ENCODE data around the gene TNRC18.
A peak's percentile ranks its signal among the peaks of the same experiment; 100 is the strongest.

The TNRC18 gene

DNA sequence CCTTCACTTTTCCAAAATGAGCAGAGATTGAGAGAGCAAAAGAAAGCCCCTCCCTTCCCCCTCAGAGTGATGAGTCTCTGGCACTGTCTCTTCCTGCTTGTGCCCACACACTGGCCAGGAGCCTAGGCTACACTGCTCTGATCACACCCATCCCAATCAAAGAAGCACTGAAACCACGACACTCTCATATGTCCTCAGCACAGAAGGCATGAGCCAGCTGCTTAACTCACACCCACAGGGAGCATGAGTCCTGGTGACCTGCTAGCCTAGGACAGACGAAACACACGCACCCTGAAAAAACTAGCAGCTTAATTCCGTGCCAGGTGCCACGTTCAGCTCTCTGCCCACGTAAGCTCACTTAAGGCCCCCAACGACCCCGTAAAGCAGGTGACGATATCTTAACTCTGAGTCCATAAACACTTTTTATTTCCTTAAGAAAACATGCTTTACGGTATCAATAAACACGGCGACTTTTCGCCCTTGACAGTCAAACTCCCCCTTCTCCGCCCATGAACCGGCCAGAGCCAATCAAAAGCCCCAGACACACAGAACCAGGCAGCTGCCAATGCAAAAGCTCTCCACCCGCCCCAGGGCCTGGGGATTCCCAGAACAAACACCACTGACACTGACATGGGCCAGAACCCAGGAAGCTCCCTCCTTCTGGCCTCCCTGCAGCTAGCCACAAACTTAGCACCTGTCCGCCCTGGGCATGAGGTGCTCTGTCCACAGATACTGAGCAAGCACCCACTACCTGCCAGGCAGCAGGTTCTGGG lies 69.0 kb downstream of the TNRC18 start:
- Histone ChIP-seq H3K79me1 (ENCODE audit: low read length) (peaks cover 2% of the 10 kb centered on the region), H3K79me2 (ENCODE audit: control insufficient read depth, insufficient read depth, low read length, poor library complexity) (no peaks in the 10 kb centered on the region), H2BK12ac (ENCODE audit: low read length) (no peak overlapping the region), H4K91ac (ENCODE audit: low read depth, low read length) (no peak overlapping the region), H3K23ac (ENCODE audit: low read length) (no peak overlapping the region), H3K14ac (ENCODE audit: low read length) (no peak overlapping the region), H2AFZ (ENCODE audit: insufficient read depth, low read length, poor library complexity) (no peak overlapping the region), H4K12ac (ENCODE audit: low read depth, low read length) (no peak overlapping the region), H3K4ac (ENCODE audit: low read depth, low read length) (peak overlapping the region; percentile 0), H3K9me3 (ENCODE audit: insufficient read depth, low read depth, low read length) (peaks cover 3% of the 10 kb centered on the region), H3K9ac (ENCODE audit: low read length) (no peak overlapping the region), H2BK5ac (ENCODE audit: low read depth, low read length, poor library complexity) (no peak overlapping the region), H3K18ac (ENCODE audit: low read length) (no peak overlapping the region), H2AK5ac (ENCODE audit: low read length) (no peak overlapping the region), H4K8ac (ENCODE audit: low read depth, low read length) (no peak overlapping the region), H3K4me1 (ENCODE audit: control insufficient read depth in 1 of 2, insufficient read depth in 2 of 2, low read length in 2 of 2) (peaks cover 27 to 31% of the 10 kb centered on the region in 2 experiments), H3K4me2 (ENCODE audit: low read length) (peak overlapping the region; percentile 58), H3K27me3 (ENCODE audit: insufficient read depth, low read length) (no peaks in the 10 kb centered on the region), H3K4me3 (ENCODE audit: low read depth, low read length) (no peak overlapping the region), H3K36me3 (ENCODE audit: control insufficient read depth in 1 of 2, insufficient read depth in 2 of 2, low read length in 2 of 2) (peaks cover 33 to 50% of the 10 kb centered on the region in 2 experiments), H3K27ac (ENCODE audit: low read depth, low read length) (no peak overlapping the region), H2BK120ac (ENCODE audit: insufficient read depth, low read length, poor library complexity) (no peak overlapping the region)
- no peak for DNase-seq
- no CpG with 5 or more reads among the region's 17 CpGs for WGBS (ENCODE audit: extremely low coverage, insufficient coverage, insufficient read length)

DNA sequence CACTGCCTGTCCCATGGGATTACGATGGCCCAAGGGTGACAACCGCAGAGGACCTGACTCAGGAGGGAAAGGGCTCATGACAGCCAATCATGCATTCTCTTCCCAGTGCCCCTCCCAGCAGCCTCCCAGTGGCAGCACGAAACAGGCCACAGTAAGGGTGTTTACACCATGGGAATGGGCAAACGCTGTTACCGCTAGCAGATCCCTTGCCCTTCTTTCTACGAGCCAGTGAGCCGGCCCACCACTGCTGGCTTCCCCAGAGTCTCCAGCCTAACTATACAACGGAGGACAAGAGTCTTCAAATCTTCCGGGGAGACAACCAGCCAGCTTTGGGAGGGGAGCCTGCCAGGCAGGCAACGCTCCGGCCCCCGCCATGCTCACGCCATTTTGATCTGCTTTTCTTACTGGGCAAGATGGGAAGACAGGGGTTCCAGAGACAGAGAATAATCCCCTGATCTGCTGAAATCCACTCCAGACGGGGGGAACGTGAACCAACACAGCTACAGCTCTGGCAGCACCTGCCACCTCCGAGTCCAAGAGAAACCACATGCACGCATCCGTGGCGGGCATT lies 71.1 kb downstream of the TNRC18 start:
- H2BK120ac ChIP-seq (ENCODE audit: insufficient read depth, low read length, poor library complexity), result no peak overlapping the region
- H3K27ac ChIP-seq (ENCODE audit: low read depth, low read length), result no peak overlapping the region
- H3K27me3 ChIP-seq (ENCODE audit: insufficient read depth, low read length), result no peaks in the 10 kb centered on the region
- H2AFZ ChIP-seq (ENCODE audit: insufficient read depth, low read length, poor library complexity), result no peak overlapping the region
- peaks cover 2% of the 10 kb centered on the region for H3K79me1 ChIP-seq (ENCODE audit: low read length)
- H3K4ac ChIP-seq (ENCODE audit: low read depth, low read length), result no peak overlapping the region
- no peak overlapping the region for H4K91ac ChIP-seq (ENCODE audit: low read depth, low read length)
- H2BK12ac ChIP-seq (ENCODE audit: low read length), result no peak overlapping the region
- no CpG with 5 or more reads among the region's 19 CpGs for WGBS (ENCODE audit: extremely low coverage, insufficient coverage, insufficient read length)
- peak overlapping the region; percentile 34 for H3K18ac ChIP-seq (ENCODE audit: low read length)
- H2AK5ac ChIP-seq (ENCODE audit: low read length), result no peak overlapping the region
- no peaks in the 10 kb centered on the region for H3K79me2 ChIP-seq (ENCODE audit: control insufficient read depth, insufficient read depth, low read length, poor library complexity)
- peaks cover 30 to 41% of the 10 kb centered on the region in 2 experiments for H3K36me3 ChIP-seq (ENCODE audit: control insufficient read depth in 1 of 2, insufficient read depth in 2 of 2, low read length in 2 of 2)
- no peak overlapping the region for H3K23ac ChIP-seq (ENCODE audit: low read length)
- peaks cover 28 to 32% of the 10 kb centered on the region in 2 experiments for H3K4me1 ChIP-seq (ENCODE audit: control insufficient read depth in 1 of 2, insufficient read depth in 2 of 2, low read length in 2 of 2)
- no peak overlapping the region for H3K14ac ChIP-seq (ENCODE audit: low read length)
- H2BK5ac ChIP-seq (ENCODE audit: low read depth, low read length, poor library complexity), result no peak overlapping the region
- DNase-seq, result no peak
- no peak overlapping the region for H3K4me2 ChIP-seq (ENCODE audit: low read length)
- H3K9ac ChIP-seq (ENCODE audit: low read length), result no peak overlapping the region
- H4K12ac ChIP-seq (ENCODE audit: low read depth, low read length), result no peak overlapping the region
- H3K9me3 ChIP-seq (ENCODE audit: insufficient read depth, low read depth, low read length), result peaks cover 3% of the 10 kb centered on the region
- no peak overlapping the region for H3K4me3 ChIP-seq (ENCODE audit: low read depth, low read length)
- H4K8ac ChIP-seq (ENCODE audit: low read depth, low read length), result no peak overlapping the region

DNA sequence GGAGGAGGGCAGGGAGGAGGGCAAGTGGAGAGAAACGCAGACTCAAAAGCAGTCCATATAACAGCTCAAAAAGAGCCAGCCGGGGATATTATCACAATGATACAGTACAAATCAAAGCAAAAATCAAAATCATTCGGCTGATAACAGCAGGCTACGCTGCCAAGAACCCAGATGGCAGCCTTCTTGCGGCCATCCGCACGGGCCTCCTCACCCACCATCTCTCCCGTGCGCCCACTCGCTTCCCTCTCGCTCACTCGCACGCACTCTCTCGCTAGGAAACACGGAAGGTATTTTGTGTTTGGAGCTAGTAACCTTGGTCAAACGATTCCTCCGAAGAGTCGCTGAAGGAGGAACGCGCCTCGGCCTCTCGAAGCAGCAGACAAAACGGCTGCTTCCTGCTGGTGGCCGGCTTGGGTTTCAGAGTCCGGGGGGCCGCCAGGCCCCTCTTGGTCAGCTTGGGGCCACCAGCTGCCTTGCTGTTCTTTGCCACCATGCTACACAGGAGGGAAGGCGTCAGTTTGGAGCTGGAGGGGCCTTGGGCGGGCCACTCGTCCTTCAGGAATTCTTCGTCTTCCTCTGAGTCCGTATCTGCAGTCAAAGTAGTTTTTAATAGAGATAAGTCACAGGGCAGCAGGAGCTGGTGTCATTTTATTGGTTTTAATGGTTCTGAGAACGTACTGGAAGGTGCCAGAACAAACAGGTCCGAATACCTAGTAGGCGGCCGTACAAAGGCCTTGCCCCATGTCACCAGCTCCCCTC lies 71.9 kb downstream of the TNRC18 start:
- peaks cover 25 to 37% of the 10 kb centered on the region in 2 experiments for H3K36me3 ChIP-seq (ENCODE audit: control insufficient read depth in 1 of 2, insufficient read depth in 2 of 2, low read length in 2 of 2)
- no peak for DNase-seq
- H3K79me2 ChIP-seq (ENCODE audit: control insufficient read depth, insufficient read depth, low read length, poor library complexity), result no peaks in the 10 kb centered on the region
- no peak overlapping the region for H2BK5ac ChIP-seq (ENCODE audit: low read depth, low read length, poor library complexity)
- no peak overlapping the region for H3K27ac ChIP-seq (ENCODE audit: low read depth, low read length)
- no CpG with 5 or more reads among the region's 35 CpGs for WGBS (ENCODE audit: extremely low coverage, insufficient coverage, insufficient read length)
- H3K27me3 ChIP-seq (ENCODE audit: insufficient read depth, low read length), result no peaks in the 10 kb centered on the region
- no peak overlapping the region for H2BK12ac ChIP-seq (ENCODE audit: low read length)
- H4K91ac ChIP-seq (ENCODE audit: low read depth, low read length), result no peak overlapping the region
- no peak overlapping the region for H3K9ac ChIP-seq (ENCODE audit: low read length)
- no peak overlapping the region for H3K4ac ChIP-seq (ENCODE audit: low read depth, low read length)
- H3K18ac ChIP-seq (ENCODE audit: low read length), result no peak overlapping the region
- H3K4me1 ChIP-seq (ENCODE audit: control insufficient read depth in 1 of 2, insufficient read depth in 2 of 2, low read length in 2 of 2), result peaks cover 28 to 32% of the 10 kb centered on the region in 2 experiments
- H3K79me1 ChIP-seq (ENCODE audit: low read length), result peaks cover 2% of the 10 kb centered on the region
- H4K8ac ChIP-seq (ENCODE audit: low read depth, low read length), result no peak overlapping the region
- H3K4me3 ChIP-seq (ENCODE audit: low read depth, low read length), result no peak overlapping the region
- H3K9me3 ChIP-seq (ENCODE audit: insufficient read depth, low read depth, low read length), result peaks cover 3% of the 10 kb centered on the region
- no peak overlapping the region for H3K23ac ChIP-seq (ENCODE audit: low read length)
- no peak overlapping the region for H3K14ac ChIP-seq (ENCODE audit: low read length)
- H2AK5ac ChIP-seq (ENCODE audit: low read length), result no peak overlapping the region
- H4K12ac ChIP-seq (ENCODE audit: low read depth, low read length), result no peak overlapping the region
- no peak overlapping the region for H2BK120ac ChIP-seq (ENCODE audit: insufficient read depth, low read length, poor library complexity)
- no peak overlapping the region for H2AFZ ChIP-seq (ENCODE audit: insufficient read depth, low read length, poor library complexity)
- H3K4me2 ChIP-seq (ENCODE audit: low read length), result no peak overlapping the region

DNA sequence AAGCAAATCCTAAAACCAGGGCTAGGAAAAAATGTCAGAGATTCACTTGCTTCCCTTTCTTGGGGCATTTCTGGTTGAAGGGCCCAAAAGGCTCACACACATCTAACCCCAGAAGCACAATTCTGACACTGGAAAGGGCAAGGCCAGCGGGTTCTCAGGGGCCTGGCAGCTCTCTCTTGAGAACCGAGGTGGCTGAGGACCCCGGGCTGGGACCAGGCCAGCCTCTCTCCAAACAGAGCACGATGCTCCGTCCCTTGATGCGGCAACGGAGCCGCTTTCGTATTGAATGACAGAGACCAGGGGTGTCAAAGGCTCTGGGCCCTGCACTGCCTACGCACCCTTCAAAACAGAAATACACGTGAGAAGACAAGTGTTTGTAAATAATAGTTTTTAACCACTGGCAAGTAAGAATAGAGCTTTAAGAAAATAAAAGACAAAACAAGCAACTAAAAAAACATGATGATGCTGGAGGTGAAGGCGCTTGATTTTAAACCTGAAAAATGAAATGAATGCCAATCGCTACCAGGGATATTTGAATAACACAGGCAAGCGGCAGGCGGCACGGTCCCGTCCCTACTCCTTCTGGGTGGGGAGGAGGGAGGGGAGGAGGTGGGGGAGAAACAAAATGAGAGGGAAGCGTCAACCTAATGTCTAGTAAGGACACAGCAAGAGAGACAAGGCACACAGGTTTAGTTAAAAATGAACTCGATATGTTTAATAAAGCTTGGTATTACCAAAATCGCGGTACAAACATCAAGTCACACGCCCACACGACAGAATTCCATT lies 72.8 kb downstream of the TNRC18 start:
- H3K27ac ChIP-seq (ENCODE audit: low read depth, low read length), result no peak overlapping the region
- DNase-seq, result no peak
- H3K79me2 ChIP-seq (ENCODE audit: control insufficient read depth, insufficient read depth, low read length, poor library complexity), result no peaks in the 10 kb centered on the region
- no peak overlapping the region for H4K91ac ChIP-seq (ENCODE audit: low read depth, low read length)
- H3K14ac ChIP-seq (ENCODE audit: low read length), result no peak overlapping the region
- no peak overlapping the region for H3K18ac ChIP-seq (ENCODE audit: low read length)
- H3K4me2 ChIP-seq (ENCODE audit: low read length), result no peak overlapping the region
- no peak overlapping the region for H3K9ac ChIP-seq (ENCODE audit: low read length)
- no peak overlapping the region for H3K23ac ChIP-seq (ENCODE audit: low read length)
- no peak overlapping the region for H2BK120ac ChIP-seq (ENCODE audit: insufficient read depth, low read length, poor library complexity)
- H2BK5ac ChIP-seq (ENCODE audit: low read depth, low read length, poor library complexity), result no peak overlapping the region
- no peak overlapping the region for H4K8ac ChIP-seq (ENCODE audit: low read depth, low read length)
- H3K36me3 ChIP-seq (ENCODE audit: control insufficient read depth in 1 of 2, insufficient read depth in 2 of 2, low read length in 2 of 2), result peaks cover 20 to 34% of the 10 kb centered on the region in 2 experiments
- peaks cover 2% of the 10 kb centered on the region for H3K79me1 ChIP-seq (ENCODE audit: low read length)
- H3K4me1 ChIP-seq (ENCODE audit: control insufficient read depth in 1 of 2, insufficient read depth in 2 of 2, low read length in 2 of 2), result peaks cover 28 to 32% of the 10 kb centered on the region in 2 experiments
- no peak overlapping the region for H3K4ac ChIP-seq (ENCODE audit: low read depth, low read length)
- H2AK5ac ChIP-seq (ENCODE audit: low read length), result no peak overlapping the region
- no peak overlapping the region for H4K12ac ChIP-seq (ENCODE audit: low read depth, low read length)
- no peak overlapping the region for H2AFZ ChIP-seq (ENCODE audit: insufficient read depth, low read length, poor library complexity)
- H3K4me3 ChIP-seq (ENCODE audit: low read depth, low read length), result no peak overlapping the region
- peaks cover 5% of the 10 kb centered on the region for H3K9me3 ChIP-seq (ENCODE audit: insufficient read depth, low read depth, low read length)
- no peak overlapping the region for H2BK12ac ChIP-seq (ENCODE audit: low read length)
- no peaks in the 10 kb centered on the region for H3K27me3 ChIP-seq (ENCODE audit: insufficient read depth, low read length)
- WGBS (ENCODE audit: extremely low coverage, insufficient coverage, insufficient read length), result no CpG with 5 or more reads among the region's 23 CpGs
